Retina (tissue), 1 donor: Measurements from ENCODE around the gene PDE2A.
A peak's percentile ranks its signal among the peaks of the same experiment; 100 is the strongest.

Source experiments
- DNase-seq: peaks from one replicate; pipeline ENCODE4 v3.0.0-alpha.2; 2016

PDE2A gene

DNA sequence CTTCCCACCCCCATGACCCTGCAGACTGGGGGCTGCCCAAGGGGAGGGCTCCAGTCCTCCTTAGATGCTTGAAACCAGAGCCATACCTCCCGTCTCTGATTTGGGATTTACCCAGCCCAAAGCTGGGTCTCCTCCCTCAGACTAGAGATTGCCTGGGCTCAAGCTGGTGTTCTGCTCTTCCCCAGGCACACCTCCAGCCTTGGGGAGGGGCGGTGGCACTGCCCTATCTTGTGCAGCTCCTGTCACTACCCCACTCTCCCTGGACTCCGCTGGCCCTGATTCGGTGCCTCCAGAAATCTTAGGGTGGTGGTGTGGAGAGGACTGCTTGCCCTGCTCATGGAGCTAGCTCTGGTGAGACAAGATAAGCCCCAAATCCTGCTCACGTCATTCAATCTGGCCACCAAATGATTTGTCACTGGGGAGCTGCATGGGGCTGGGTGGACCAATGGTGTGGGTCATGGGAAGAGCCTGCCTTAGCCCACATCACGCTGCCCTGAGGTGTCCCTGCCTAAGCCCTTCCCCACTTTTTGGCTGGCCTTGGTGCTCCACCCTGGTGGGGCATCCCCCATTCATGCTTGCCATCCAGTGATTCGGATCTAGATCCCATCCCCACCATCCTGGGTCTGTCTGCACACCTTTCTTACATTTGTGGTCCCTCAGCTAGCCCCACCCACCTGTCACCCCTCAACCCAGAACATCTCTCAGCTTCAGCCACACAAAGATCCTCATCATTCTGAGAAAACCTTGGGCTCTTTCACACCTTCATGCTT lies 87.7 kb downstream of the PDE2A start:
- DNase-seq: no peak

DNA sequence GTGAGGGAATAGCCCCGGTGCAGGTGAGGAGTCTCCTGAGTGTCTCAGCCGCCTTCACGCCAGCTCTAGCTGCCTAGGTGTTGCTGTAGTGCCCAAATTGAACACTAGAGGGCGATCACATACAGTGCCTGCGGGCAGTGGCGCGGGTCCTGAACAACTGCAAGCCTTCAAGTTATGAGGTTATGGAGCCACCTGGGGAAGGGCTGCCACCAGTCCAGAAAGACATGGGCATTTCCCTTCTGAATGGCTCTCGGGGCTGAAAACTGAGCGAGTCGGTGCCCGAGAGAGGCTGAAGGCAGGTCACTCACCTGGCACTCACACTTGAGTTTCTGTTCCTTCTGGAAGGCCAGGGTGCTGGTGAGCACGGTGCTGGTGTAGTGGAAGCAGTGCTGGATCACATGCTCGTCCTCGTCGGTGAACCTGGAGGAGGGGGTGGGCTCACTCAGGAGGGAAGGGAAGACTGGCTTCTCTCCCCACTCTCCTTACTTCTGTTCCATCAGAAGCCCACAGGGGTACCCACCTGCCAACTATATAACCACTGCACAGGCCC lies 88.4 kb downstream of the PDE2A start:
- peak; percentile 82 for DNase-seq

DNA sequence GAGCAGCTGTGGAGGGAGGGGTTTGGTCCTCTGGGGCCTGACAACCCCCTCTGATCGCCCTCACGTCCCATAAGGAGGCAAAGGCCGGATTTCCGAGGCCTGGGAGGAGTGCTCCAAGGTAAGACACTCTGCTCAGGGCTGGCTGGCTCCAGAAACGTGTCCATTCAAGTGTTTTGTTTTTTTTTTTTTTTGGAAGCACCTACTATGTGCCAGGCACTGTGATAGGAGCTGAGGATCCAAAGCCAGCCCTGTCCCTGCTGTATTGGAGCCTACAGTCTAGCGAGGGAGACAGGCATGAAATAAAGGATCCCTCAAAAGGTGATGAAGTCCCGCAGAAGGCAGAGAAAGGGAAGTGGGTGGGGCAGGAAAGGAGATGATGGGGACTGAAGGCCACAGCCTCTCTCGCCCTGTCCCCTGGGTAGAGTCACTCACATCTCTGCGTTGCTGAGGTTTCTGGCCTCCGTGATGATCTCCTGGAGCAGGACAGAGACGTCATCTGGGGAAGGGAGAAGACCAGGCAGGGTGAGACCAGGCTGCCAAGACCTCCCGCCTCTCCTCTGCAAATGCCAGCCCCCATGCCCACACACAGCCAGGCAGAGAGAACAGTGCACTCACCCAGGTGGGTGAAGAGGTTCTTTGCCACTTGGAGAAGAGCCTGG lies 89.2 kb downstream of the PDE2A start:
- DNase-seq: no peak

DNA sequence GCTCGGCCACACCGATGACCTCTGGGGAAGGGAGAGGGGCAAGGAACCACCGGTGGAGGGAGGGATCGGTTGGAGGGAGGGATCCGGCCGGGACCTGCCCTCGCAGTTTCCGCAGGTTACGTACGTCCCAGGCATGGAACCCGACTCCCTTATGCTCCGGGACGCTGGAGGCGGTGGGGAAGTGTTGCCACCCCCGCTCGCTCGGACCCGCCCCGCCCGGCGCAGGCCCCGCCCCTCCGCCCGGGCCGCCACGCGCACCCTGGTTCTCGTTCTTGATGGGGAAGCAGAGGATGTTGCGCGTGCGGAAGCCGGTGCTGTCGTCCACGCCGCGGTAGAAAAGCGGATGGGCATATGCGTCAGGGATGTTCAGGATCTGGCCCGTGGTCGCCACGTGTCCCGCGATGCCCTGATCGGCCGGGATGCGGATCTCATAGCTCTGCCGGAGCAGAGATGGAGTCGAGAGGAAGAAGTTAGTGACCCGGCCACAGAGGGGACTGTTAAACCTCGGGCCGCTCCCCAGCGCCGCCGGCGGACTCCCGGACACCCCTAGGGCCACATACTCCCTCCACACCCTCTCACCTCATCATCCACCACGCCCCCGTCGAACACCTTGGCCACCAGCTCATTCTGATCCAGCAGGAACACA lies 89.8 kb downstream of the PDE2A start:
- no peak for DNase-seq

DNA sequence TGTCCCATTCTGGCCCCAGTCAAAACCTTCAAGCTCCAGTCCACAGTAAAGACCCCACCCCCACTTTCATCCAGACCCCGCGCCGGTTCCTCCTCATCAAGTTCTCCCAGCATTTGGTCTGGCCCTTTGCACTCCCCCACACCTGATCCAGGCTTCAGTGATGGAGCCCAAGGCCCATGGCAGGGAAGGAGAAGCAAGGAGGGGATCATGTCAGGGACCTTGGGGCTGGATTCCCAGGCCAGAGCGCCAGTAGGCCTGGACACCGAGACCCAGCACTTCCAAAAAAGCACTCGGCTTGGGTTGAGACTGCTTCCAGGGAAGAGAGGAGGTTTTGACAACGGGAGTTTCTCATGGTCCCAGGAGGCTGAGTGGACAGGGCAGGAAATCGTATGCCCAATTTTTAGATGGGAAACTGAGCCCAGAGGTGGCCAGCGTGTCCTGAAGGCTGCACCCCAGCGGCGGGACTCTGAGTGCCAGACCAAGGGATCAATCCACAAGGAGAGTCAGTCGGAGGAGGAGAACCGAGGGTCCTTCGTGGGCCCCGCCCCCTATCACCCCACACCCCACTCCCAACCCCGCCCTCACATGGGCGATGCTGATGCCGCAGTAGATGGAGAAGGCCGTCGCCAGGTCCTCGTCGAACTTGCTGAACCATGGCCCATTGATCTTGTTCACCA lies 90.5 kb downstream of the PDE2A start:
- no peak for DNase-seq

DNA sequence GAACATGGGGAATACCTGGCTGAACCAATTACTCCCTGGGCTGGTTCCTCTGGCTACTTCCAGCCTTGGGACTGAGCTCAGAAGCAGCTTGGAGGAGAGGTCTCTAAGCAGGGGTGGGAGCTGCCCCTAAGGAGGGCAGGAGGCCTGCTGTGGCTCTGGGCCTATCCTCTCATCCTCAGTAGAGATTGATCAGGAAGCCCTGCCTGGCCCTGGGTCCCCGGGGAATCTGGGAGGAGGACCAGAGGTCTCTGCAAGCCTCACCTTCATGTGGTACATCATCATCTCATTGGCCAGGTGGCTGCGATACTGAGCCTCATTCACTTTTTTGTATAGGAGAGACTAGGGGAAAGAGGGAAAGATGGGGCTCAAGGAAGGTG lies 91.1 kb downstream of the PDE2A start:
- no peak for DNase-seq

DNA sequence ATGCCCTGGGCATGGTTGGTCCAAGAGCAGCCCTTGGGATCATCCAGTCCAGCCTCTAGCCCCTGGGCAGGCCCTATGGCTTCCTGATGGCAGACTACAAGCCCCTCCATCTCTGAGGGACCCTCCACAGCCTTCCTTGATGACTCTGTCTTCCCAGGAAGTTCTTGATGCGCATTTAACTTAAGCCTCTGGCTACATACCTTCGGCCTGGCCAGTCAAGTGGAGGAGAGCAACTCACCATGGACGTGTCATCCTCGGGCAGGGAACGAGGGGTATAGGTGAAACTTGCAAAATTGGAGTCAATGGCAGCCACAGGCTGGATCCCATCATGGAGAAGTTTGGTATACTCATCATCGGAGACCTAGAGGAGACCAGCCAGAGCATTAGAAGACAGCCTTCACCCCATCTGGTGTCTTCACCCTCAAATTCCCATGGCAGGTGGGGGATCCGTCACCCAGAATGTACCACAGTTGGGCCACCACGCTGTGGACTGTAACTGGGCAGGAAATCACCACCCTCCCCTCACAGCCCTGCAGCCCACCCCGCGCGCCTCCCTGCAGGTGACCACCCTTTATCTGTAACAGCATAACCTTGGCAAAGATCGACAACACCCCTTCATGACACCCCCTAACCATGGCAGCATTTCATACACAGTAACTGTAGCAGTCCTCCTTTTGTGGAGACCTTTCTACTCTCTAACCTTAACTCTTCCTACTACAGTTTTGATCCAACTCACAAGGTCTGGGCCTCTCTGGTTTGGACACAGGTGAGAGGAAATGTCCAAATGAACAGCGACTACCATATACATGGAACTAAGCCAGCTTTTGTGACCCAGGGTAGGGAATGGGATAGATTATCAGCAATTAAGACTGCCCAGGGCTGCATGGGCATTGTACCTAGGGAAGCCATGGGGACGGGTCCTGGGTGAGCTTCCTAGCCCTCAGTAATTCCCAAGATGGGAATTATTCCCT lies 91.7 kb downstream of the PDE2A start:
- DNase-seq: no peak

DNA sequence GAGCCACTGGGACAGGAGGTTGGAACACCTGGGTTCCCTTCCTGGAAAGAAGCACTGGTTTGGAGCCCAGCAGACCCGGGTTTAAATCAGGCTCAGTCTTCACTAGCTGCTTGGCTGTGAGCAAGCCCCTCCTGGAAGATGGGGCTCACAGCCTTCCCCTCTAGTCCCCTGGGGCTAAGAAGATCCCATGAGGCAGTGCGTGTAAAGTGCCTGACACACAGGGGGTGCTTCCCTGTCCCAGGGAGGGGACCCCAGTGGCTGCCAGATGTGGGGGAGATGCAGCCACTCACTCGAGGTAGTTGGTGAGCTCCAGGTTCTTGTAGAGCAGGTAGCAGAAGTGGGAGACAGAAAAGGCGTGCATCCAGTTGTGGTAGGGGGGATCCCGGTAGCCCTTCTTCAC lies 93.2 kb downstream of the PDE2A start:
- no peak for DNase-seq

DNA sequence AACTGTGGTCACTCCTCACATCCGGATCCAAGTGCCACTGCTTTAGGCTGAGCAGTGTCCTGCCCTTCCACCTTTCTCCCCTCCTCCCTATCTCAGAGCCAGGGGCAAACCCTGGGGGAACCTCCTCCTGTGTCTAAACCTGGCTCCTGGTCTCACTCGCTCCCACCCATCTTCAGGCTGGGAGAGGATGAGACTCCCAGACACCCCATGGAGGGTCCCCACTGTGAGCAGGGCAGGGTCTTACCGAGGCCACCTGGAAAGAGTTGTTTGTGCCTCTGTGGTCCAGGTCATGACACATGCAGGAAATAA lies 93.6 kb downstream of the PDE2A start:
- no peak for DNase-seq

DNA sequence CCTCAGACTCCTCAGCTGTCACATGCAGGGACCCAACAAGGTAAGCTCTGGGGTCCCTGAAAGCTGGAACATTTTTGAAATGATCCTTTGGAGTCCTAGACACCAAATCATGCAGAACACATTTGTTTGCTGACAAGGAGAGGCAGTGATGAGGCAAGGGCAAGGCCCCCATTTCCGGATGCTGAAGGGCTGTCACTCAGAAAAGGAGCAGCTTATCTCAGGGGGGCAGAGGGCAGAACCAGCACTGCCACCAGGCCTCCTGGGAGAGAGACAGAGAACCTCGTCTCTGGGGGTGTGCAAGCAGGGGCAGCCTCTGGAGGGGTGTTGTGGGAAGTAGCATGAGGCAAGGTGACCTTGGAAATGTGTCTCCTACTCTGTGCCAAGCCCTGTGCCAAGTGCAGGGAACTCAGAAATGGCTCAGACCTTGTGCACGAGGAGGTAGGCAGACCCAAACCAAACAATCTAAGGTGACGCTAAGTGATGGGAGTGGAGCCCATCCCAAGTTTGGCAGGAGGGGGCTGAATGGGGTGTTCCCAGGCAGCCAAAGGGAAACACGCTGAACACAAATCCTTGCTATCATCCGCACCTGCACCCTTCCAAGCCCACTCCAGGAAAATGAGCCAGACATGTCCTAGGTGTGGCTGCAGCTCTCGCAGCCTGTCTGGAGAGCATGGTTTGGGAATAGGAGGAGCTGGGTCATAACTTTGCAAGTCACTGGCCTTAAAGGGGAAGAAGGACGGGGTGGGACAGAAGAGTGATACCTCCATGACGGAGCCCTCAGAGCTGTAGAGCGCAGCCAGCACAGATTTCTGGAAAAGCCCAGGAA lies 94.2 kb downstream of the PDE2A start:
- no peak for DNase-seq

DNA sequence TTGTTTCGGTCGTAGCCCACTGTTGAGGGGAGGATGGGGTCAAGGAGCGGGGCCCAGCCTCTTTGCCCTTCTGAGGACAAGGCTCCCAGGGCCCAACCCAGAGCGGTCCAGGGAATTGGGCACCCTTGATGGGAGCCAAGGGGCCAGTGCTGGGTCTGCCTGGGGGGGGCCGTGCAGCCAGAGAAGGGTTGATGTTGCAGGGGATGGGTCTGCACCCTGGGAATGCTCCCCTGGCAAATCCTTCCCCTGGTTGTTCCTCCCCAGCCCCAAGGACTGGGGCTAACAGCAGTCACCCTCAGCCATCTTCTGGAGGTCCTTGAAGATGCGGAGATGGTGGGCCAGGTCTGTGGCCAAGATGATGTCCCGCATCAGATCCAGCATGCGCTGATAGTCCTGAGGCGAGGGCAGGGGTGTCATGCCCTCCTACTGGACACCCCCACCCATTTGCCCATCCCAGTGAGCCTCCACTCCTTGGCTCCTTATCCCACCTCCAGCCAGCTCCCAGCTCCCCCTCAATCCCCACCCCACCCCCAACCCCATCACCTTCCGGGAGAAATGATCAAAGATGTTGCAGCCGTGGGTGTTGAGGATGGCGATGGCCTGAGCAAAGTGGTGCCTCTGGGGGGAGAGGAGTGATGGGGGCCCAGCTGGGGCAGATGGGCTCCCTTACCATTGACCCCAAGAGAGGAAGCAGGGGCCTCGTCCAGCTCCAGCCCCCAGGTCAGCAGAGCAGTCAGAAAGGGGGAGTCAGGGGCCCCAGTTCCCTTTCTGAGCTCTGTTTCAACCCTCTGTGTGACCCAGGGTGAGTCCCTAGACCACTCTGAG lies 95.0 kb downstream of the PDE2A start:
- no peak for DNase-seq

DNA sequence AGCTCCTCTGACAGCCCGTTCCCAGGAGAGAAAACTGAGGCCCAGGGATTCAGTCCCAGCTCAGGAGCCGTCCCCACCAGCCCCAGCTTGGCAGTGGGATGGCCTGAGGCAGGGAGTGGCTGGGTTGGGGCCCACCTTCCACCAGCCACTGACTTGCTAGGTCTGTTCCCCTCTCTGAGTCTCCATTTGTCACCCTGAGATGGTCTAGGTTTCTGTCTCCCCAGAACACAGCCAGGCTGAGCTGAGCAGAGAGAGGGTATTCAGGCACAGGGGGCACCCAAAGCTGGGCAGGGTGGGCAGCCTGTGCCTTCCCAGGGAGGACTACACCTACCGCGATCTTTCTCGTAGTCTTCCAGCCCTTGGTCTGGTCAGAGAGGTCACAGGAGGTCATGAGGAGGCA lies 95.7 kb downstream of the PDE2A start:
- no peak for DNase-seq

DNA sequence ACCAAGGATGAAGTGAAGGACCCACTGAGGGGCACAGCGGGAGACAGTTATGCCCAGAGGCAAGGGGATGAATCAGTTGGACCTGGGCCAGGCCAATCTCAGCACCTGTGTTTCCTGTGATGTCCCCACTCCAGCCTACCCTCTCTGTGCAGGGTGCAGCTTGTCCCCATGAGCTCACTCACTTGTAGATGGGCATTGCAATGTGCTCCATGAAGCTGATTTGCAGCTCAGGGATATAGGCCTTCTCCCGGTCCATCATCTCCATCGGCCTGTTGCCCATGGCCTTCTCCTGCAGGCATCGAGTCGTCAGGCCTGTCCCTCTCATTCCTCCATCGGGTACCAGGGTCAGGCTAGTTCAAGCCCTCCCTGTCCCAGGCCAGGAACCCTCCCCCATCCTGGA lies 96.2 kb downstream of the PDE2A start:
- no peak for DNase-seq

DNA sequence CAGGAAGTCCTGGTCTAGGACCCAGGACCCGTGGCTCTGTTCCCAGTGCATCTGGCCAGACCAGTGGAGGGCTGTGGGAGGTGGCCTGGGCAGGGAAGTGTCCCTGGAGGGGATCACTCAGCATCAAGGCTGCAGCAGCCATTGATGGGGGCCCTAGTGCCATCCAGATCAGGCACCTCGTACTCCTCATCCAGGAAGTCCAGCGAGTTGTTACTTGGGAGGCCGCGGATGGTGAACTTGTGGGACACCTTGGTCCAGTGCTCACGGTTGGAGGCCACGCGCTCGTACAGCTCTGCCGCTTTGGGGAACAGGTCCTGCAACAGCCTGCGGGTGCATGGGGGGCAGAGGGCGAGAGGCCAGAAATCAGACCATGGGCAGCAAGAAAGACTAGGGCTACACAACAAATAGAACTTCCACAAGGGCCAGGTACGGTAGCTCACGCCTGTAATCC lies 96.9 kb downstream of the PDE2A start:
- DNase-seq: no peak

DNA sequence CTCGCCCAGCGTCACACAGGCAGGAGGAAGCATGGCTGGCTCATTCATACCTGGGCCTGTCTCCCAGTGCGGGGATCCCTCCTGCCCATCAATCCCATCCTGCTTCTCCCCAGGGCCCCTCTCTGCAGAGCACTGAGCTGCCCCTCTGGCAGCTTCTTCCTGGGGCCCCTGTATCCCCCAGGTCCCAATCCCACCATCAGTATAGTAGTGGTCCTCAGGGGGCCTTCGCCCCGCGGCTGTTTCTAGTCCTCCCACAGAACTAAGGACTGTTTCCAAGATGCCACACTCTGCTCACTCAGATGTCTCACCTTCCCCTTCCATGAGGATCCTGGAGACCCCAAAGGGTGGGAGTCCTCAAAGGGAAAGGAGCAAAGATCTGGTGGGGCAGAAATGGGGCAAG lies 97.6 kb downstream of the PDE2A start:
- no peak for DNase-seq

DNA sequence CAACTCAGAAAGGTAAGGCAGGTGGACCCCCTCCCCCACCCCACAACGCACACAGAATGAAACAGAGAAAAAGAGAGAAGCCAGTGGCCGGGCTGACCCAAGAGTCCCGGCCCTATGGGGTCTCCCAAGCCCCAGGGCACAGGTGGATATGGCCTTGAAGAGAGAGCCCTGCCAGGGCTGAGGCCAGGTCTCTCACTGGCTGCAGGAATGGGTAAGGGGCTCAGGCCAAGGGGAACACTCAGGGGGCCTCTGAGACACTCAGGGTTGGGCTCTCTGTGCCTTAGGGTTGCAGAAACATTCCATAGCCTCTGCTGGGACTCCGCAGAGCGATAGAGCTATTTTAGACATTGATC lies 98.0 kb downstream of the PDE2A start:
- DNase-seq: no peak

DNA sequence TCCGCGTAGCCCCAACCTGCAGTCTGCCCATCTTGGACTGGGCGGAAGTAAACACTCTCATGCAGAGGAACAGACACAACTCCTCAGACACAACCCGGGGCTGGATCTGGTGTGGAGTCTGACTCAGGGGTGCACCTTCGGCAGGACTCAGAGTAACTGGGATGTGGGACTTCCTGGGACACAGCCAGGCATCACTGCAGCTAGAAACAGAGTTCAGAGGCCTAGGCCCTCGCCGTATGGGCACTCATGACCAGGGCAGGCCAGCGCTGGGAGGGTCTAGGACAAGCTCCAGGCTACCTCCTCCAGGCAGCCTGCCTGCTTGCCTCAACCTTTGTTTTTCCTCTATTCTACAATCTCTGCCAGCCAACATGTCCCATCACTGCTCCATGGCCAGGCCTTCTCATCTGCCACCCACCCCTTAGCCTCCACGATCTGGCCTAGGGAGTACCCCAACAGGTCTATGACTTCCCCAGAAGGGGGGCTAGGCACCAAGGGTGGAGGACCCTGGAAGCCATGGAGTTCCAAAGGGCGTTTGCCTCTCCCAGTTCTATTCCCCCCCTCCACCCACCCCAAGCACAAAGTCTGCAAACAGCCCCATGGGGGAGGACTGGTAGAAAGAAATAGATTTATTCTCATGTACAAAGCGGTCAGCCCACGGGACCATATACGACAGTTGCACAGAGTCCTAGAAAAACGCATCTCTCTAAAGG lies 98.5 kb downstream of the PDE2A start:
- DNase-seq: no peak

DNA sequence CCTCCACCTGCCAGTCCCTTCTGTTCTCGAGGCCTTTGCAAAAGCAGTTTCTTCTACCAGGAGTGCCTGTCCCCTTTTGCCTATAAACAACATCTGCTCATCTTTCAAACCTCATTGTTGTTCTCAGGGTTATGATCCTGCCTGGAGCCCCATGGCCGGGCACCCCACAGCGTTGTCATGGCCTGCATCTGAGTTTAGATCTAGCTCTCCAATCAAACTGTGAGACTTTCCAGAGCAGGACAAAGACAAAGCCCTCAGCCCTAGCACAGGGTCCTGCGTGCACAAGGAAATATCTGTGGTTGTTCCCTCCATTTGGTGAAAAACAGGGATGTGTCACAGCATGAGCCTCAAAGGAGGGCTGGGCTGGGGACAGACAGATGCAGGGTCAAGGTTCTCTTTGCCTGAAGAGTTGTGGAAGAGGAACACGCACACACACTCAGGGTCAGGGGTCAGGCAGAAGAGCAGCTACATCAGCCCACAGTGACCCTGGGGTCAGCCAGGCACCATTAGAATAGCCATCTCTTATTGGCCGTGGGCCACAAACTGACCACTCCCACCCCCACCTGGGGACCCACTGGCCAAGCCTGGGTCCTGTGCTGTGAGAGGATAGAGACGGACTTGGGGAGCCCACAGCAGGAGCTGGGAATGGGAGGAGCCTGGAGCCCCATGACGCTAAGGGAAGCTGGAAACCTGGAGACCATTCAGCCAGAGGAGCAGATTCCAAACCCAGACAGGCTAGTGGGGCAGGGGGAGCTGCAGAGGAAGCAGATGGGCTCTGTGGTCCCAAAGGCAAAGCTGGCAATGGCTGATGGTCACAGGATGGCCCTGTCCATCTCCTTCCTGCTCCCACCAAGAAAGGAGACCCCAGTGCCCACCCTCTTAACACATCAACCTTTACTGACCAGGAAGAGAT lies 99.4 kb downstream of the PDE2A start:
- DNase-seq: no peak
